ENCODE measurements around the gene TLX2.

DNA sequence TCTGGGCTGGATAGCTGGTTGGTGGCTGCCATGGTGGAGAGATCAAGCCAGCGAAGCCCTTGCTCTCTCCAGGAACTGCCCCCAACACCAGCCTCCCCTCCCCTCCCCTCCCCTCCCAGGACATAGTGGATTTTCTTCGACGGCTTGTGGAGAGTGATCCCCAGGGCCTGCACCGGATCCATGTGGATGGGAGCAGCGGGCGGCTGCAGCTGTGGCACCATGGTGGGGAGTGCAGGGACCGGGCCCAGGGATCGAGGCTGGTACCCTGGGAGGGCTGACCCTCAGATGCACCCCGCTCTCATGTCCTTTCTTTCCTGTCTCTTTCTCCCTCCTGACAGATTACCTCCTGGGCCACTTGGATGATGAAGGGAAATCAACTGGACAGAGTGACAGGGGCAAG, 24.3 kb upstream of the TLX2 start:
- TF ChIP-seq CTCF (conservative IDR thresholded peaks at IDR 0.05; ENCODE audit: low read depth, low read length) (no peak), EZH2phosphoT487 (IDR thresholded peaks at IDR 0.05; ENCODE audit: borderline replicate concordance, low read length) (no peak), EZH2 (IDR thresholded peaks at IDR 0.05; ENCODE audit: low read length, unreplicated experiment) (no peak)
